NCI-H748 (cell line): ENCODE results near the gene ITPKB.

Source experiments
- DNase-seq: peaks from one replicate; lab custom pipeline; 2025; ENCODE audit not compliant: unreplicated experiment; lab: John Stamatoyannopoulos, UW

ITPKB gene

GRCh38 chr1:226653311-226653921, 85.7 kb downstream of the ITPKB start:
- no peak for DNase-seq

DNA sequence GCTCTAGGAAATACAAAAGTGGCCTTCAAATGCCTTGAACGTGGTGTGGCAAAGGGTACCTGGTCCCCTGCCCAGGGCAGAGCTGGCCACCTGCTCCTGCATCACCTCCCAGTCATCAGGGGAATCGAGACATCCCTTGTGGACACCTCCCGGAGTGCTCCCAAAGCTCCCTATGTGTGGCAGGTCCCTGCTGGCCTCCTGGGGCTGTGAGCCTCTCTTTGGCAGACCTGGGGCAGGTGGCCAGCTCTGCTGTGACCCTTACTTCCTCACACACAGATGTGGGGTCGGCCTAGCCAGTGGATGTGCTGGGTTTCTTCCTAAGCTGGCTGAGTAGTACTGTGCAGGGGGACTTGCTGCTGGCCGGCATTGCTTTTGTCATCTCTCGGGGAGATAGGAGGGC, 86.5 kb downstream of the ITPKB start:
- no peak for DNase-seq

GRCh38 chr1:226651732-226652105, 87.4 kb downstream of the ITPKB start:
- no peak for DNase-seq

DNA sequence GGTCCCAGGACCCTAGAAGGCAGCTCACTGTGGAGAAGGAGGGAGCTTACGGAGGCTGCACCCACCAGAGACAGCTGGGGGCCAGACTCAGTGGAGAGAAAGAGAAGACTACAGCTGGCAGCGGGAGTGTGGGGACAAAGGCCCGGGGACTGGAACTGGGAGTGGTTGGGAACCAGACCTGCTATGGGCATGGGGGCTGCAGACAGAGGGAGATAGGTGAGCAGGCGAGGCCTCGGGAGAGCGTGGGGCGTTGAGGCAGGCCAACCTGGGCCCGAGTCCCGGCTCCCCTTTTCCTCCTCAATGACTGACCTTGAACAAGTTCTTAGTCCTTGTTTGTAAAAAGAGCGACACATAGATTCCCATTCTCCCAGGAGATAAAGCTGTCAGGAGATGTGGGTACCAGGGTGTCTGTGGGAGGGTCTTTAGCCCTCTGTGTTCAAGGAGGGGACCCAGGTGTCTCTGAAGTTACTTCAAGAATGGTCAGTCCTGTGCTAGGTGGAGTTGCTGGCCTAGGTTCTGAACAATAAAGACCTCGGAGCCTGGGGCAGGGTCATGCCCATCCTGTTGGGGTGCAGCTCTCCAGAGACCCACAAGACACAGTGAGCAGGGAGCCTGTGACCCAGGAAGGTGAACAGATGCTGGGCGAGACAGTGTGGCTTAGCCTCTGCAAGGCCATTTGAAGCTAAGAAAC, 87.9 kb downstream of the ITPKB start:
- DNase-seq: no peak

DNA sequence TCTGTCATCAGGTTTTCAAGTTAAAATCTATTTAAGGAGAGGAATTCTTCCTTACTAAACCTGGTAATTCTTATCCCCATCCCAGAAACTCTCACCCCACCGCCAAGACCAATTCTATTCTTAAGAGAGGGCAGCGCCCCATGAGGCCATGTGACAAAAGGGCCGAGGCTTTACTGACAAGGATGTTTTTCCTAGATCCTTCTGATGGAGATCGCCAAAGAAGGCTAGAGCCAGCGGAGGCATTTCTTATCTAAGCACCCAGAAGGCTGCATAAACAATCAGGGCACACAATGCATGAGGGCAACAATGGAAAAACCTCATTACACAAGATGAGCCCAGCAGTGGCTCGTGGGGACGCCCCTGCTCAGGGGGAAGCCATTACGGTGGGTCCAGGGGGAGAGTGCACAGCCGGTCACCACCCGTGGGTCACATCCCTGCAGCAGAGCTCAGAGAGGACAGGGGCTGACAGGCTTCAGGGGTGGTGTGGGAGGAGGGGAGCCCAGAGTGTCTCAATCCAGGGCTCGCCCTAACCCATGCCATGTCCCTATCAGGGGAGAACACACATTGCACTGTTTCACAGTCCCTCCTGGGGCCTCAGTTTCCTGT, 88.7 kb downstream of the ITPKB start:
- no peak for DNase-seq

- peak; percentile 13 for DNase-seq
Measured at GRCh38 chr1:226649780-226650179, 89.3 kb downstream of the ITPKB start.

DNA sequence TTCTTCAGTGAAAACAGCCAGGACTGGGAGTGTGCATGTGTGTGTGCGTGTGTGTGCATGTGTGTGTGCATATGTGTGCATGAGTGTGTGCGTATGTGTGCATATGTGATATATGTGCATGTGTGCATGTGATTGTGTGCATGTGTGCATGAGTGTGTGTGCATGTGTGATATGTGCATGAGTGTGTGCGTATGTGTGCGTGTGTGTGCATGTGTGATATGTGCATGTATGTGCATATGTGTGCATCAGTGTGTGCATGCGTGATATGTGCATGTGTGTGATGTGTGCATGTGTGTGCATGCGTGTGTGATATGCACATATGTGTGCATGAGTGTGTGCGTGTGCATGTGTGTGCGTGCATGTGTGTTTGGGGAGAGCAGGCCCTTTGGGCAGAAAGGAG, 89.8 kb downstream of the ITPKB start:
- no peak for DNase-seq

GRCh38 chr1:226648421-226648820, 90.7 kb downstream of the ITPKB start:
- DNase-seq: no peak

GRCh38 chr1:226647719-226648118, 91.4 kb downstream of the ITPKB start:
- no peak for DNase-seq

DNA sequence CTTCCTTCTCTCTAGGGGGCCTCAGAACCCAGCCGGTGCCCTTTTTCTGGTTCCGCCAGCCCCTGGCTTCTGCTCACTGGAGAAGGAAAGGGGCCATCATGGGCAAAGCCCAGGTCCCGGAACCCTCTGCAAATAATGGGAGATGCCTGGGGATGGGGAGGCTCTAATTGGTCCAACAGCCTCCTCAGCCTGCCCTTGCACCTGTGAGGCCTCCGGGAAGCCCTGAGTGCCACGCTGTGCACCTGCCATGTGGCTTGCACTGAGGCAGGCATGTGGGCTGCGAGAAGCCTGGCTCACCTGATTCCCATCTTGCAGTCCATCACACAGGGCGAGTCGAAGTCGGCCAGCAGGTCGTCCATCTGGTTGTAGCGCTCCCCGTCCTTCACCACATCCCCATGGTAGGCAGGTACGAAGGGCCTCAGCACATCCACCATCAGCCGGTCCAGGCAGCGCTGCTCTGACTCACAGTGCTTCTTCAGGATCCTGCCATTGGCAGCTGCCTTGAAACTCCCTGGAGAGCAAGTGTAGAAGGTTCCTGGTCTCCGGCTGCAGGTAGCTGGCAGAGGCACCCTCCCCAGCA, 92.1 kb downstream of the ITPKB start:
- no peak for DNase-seq

DNA sequence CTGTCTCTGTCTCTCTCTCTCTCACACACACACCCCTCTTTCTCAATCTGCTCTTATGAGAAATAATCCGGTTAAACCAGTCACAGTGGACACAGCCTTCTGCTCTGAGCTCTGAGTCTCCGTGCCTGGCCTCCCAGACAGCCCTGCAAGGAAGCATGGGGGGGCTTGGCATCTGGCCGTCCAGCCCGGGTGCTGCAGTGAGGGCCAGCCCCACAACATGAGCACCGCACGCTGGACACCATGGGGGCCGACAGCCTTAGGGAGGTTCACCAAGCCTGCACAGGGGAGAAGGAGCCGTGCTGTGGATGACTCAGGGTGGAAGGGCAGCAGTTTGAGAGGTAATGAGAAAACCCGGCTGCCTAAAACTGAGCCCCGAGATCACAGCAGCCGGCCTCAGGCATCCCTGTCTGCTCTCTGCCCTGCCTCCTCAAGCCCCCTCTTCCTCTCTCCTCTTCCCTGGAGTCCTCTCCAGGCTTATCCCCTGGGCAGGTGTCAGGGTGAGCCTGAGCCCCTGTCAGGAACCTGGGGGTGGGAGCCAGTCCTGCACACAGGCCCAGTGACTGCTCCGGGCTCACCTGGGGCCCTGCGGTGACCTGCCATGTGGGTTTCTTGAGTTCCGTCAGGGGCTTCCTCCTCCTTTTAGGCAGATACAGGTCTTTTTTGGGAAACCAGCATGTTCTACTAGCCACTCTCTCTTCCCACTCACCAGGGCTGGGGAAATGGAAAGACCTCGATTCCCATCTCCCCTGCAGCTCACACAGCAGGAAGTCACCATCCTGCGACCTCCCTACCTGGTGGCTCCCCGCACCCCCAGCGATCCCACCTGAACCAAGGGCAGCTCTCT, 92.8 kb downstream of the ITPKB start:
- no peak for DNase-seq

- DNase-seq: no peak
Measured at GRCh38 chr1:226645279-226645976, 93.7 kb downstream of the ITPKB start.

GRCh38 chr1:226644541-226645176, 94.4 kb downstream of the ITPKB start:
- no peak for DNase-seq

DNA sequence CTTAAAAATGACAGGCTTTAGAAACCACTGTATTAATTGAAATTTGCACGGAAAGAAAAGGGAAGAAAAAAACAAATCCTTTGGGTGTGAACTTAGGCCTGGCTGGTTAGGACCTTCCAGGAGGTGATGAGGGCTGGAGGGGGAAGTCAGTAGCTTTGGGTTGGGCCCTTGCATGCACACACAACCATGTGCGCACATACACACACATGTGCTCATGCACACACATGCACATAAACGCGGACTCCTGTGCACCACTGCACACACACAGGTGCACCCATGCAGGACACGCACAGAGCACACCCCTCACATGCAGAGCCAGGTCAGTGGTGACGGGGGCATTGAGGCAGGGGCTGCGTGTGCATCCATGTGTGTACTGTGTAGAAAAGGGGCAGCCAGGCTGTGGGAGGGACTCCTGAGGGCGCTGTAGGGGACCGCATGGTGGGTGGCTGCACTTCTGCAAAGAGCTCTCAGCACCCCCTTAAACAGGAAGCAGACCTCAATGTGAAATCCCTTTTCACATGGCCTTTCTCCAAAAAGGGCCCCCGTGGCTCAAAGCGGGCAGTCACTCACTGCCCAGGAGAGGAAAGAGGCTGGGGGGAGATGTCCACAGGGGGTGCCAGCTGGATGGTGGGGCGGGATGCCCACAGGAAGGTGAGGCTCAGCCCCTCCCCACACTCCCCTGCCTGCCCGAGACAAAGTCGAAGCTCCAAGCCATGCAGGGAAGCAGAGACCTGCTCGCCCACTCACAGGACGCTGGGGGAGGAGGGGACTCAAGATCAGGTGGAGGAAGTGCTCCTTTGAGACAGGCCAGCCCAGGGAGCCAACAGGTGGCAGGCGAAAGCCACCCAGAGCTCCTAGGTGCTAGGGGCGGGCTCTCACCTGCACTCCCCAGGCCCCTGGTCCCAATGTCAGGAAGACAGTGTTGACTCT, 95.2 kb downstream of the ITPKB start:
- DNase-seq: no peak

GRCh38 chr1:226643177-226643576, 95.9 kb downstream of the ITPKB start:
- DNase-seq: no peak

DNA sequence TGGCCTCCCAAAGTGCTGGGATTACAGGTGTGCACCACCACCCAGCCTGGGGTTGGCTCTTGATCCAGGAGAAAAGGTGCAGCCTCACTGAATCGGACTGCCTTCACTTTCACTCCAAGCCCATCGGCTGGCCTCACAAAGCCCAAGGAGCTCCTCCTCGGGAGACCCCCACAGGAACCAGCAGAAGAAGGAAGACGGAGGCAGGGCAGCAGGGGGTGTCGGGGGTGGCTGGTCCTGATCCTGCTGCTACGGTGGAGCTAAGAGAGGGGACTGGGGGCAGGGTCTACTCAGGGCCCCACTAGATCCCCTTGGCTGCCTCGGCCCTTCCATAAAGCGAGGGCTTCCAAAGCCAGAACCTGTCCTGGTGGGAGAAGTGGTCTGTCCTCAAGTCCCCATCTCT, 96.7 kb downstream of the ITPKB start:
- no peak for DNase-seq

- DNase-seq: no peak
Measured at GRCh38 chr1:226641671-226642231, 97.3 kb downstream of the ITPKB start.

- peak; percentile 68 for DNase-seq
Measured at GRCh38 chr1:226640321-226641136, 98.6 kb downstream of the ITPKB start.
